Endothelial cell (in vitro differentiated cells): ENCODE results near the gene C2. TPM values are rescaled to one million over a fixed set of nuclear protein-coding genes. Genes with fewer than 3 reads are reported as not detected.

Experiments
- DNase-seq: peaks from one replicate; pipeline ENCODE4 v3.0.0; 2021; ENCODE audit warnings: low spot score
- H3K27ac Mint-ChIP-seq: one replicate; pipeline ENCODE4 v1.8.0; 2021; ENCODE audit warnings: mixed read lengths, inconsistent platforms; ENCODE audit not compliant: unreplicated experiment
- H3K27me3 Mint-ChIP-seq: one replicate; pipeline ENCODE4 v1.8.0; 2021; ENCODE audit warnings: mild to moderate bottlenecking, moderate library complexity, mixed read lengths, inconsistent platforms; ENCODE audit not compliant: unreplicated experiment
- H3K36me3 Mint-ChIP-seq: one replicate; pipeline ENCODE4 v1.8.0; 2021; ENCODE audit warnings: mild to moderate bottlenecking, low read depth, mixed read lengths, inconsistent platforms; ENCODE audit not compliant: unreplicated experiment
- H3K4me1 Mint-ChIP-seq: one replicate; pipeline ENCODE4 v1.8.0; 2021; ENCODE audit warnings: mild to moderate bottlenecking, mixed read lengths, inconsistent platforms; ENCODE audit not compliant: unreplicated experiment
- H3K4me3 Mint-ChIP-seq: one replicate; pipeline ENCODE4 v1.8.0; 2021; ENCODE audit warnings: mild to moderate bottlenecking, mixed read lengths, inconsistent platforms; ENCODE audit not compliant: unreplicated experiment
- H3K9me3 Mint-ChIP-seq: one replicate; pipeline ENCODE4 v1.8.0; 2021; ENCODE audit warnings: mixed read lengths, inconsistent platforms; ENCODE audit not compliant: unreplicated experiment
- CTCF ChIP-seq: fragments of 200-600 bp; sonication (generic); IDR thresholded peaks from one replicate; pipeline ENCODE4 v1.5.0; 2021; ENCODE audit warnings: antibody characterized with exemption; ENCODE audit not compliant: unreplicated experiment
- total RNA-seq: library from RNA; stranded (reverse); fragmentation: NEBNext Ultra II Directional; extraction: Animal tissue kit (Norgen Biotek cat#: 25700); gene quantifications from one replicate; pipeline ENCODE4 v1.2.1, GENCODE V29; 2021; ENCODE audit not compliant: unreplicated experiment

The C2 gene
- total RNA-seq, 1 donor from 2014 or later, result 0.82 TPM

- Mint-ChIP-seq H3K27me3 (no peaks in the 10 kb centered on the region), H3K36me3 (peaks cover 26% of the 10 kb centered on the region), H3K27ac (no peak overlapping the region), H3K9me3 (no peaks in the 10 kb centered on the region), H3K4me1 (peaks cover 7% of the 10 kb centered on the region), H3K4me3 (no peak overlapping the region)
- DNase-seq, result no peak
- TF ChIP-seq CTCF, result no peak
Measured at GRCh38 chr6:31892821-31893220, 34.7 kb upstream of the C2 start.

- no peak for DNase-seq
- no peaks in the 10 kb centered on the region for H3K9me3 Mint-ChIP-seq
- H3K27me3 Mint-ChIP-seq, result peaks cover 2% of the 10 kb centered on the region
- no peak for TF ChIP-seq CTCF
- H3K4me3 Mint-ChIP-seq, result peak overlapping the region; percentile 88
- H3K4me1 Mint-ChIP-seq, result peaks cover 8% of the 10 kb centered on the region
- H3K27ac Mint-ChIP-seq, result no peak overlapping the region
- peaks cover 13% of the 10 kb centered on the region for H3K36me3 Mint-ChIP-seq
Measured at GRCh38 chr6:31896493-31896855, 31.0 kb upstream of the C2 start.

- no peak overlapping the region for H3K27ac Mint-ChIP-seq
- H3K9me3 Mint-ChIP-seq, result no peaks in the 10 kb centered on the region
- peaks cover 8% of the 10 kb centered on the region for H3K4me1 Mint-ChIP-seq
- H3K36me3 Mint-ChIP-seq, result peaks cover 8% of the 10 kb centered on the region
- TF ChIP-seq CTCF, result no peak
- peaks cover 2% of the 10 kb centered on the region for H3K27me3 Mint-ChIP-seq
- DNase-seq, result no peak
- peak overlapping the region; percentile 88 for H3K4me3 Mint-ChIP-seq
Measured at GRCh38 chr6:31896856-31897611, 30.5 kb upstream of the C2 start.

- H3K27ac Mint-ChIP-seq, result peak within 1 kb of the TSS; percentile 27
- H3K4me1 Mint-ChIP-seq, result peaks cover 12% of the 10 kb centered on the region
- peak; percentile 80 for DNase-seq
- peaks cover 8% of the 10 kb centered on the region for H3K36me3 Mint-ChIP-seq
- H3K4me3 Mint-ChIP-seq, result peak within 1 kb of the TSS; percentile 96
- no peaks in the 10 kb centered on the region for H3K9me3 Mint-ChIP-seq
- peaks cover 5% of the 10 kb centered on the region for H3K27me3 Mint-ChIP-seq
- TF ChIP-seq CTCF, result no peak
Measured at GRCh38 chr6:31897612-31898382, 29.7 kb upstream of the C2 start, which contains the start of gene EHMT2. Gene EHMT2, minus strand, starts transcription at chr6:31897698. Its CDS starts 21 bp downstream, at chr6:31897677.
